ENCODE measurements around the gene CNTNAP2. TPM values are rescaled to one million over a fixed set of nuclear protein-coding genes. Genes with fewer than 3 reads are reported as not detected.

The CNTNAP2 gene
- total and polyA plus RNA-seq, 2 donors (not counting 1 experiment from before 2014, with no cell fraction given), result not detected

DNA sequence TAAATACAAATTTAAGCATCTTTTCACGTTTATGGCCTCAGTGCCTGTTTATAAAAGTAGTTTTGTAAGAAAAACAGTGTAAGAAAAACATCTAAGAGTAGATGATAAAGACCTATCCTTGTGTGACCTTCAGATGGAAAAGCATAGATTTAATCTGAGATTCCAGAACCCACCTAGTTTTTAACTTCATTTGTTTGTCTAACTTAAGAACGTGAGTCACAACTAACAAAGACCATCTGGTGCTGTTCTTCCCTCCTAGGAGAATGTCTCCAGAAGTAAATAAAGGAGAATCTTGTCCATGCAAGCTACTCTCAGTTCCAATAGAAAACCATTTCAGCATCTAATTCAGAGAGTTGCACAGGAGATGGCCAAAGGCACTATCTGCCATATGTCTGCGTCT lies 2208.6 kb downstream of the CNTNAP2 start:
- Histone ChIP-seq H3K36me3 (ENCODE audit: control insufficient read depth, insufficient read depth, low read length) (no peaks in the 10 kb centered on the region), H3K4me1 (ENCODE audit: control insufficient read depth, extremely low read depth, insufficient read depth, low read length) (no peaks in the 10 kb centered on the region), H3K27me3 (ENCODE audit: control insufficient read depth, insufficient read depth, low read length) (no peaks in the 10 kb centered on the region), H3K9ac (ENCODE audit: insufficient read depth, low read length) (no peak overlapping the region), H3K4me2 (ENCODE audit: extremely low read depth, insufficient read depth, low read length) (no peak overlapping the region), H4K20me1 (ENCODE audit: control insufficient read depth, extremely low read depth, insufficient read depth, low read length) (no peaks in the 10 kb centered on the region), H3K27ac (ENCODE audit: insufficient read depth, low read length) (no peak overlapping the region), H3K79me2 (ENCODE audit: control insufficient read depth, insufficient read depth, low read length) (no peaks in the 10 kb centered on the region), H3K4me3 (replicated peaks in 1 of 4; ENCODE audit: control extremely low read depth in 1 of 4, insufficient read depth in 1 of 4, low read depth in 3 of 4, low read length in 4 of 4) (no peak overlapping the region), H3K9me3 (ENCODE audit: control insufficient read depth, insufficient read depth, low read depth, low read length) (no peaks in the 10 kb centered on the region), H2AFZ (ENCODE audit: low read length) (no peak overlapping the region)
- TF ChIP-seq EZH2 (IDR thresholded peaks at IDR 0.05; ENCODE audit: low read length, missing control alignments) (no peak), CTCF (conservative IDR thresholded peaks at IDR 0.05 in 1 of 2, IDR thresholded peaks at IDR 0.05 in 1 of 2; ENCODE audit: low read depth in 1 of 2, low read length in 2 of 2) (no peak)
- no peak for DNase-seq (ENCODE audit: low read depth in 2 of 2)

DNA sequence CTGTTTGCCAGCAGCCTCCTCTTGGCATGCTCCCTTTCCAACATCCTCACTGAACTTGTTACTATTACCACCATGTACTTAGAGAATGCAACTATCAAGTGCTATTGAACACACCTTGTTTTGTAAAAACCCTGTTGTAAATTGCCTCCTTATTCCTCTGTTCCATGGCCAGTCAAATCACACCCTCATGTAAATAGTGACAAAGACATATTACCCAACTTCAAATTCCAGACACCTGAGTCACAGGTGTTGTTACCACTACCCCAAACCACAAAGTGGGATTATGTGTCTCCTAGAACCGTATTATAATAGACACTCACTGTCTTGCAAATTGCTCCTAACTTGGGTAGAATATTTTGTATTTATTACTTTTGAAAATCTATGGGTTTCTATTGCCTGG lies 2210.8 kb downstream of the CNTNAP2 start:
- TF ChIP-seq EZH2 (IDR thresholded peaks at IDR 0.05; ENCODE audit: low read length, missing control alignments), result no peak
- TF ChIP-seq CTCF (conservative IDR thresholded peaks at IDR 0.05 in 1 of 2, IDR thresholded peaks at IDR 0.05 in 1 of 2; ENCODE audit: low read depth in 1 of 2, low read length in 2 of 2), result no peak
- no peak overlapping the region for H2AFZ ChIP-seq (ENCODE audit: low read length)

DNA sequence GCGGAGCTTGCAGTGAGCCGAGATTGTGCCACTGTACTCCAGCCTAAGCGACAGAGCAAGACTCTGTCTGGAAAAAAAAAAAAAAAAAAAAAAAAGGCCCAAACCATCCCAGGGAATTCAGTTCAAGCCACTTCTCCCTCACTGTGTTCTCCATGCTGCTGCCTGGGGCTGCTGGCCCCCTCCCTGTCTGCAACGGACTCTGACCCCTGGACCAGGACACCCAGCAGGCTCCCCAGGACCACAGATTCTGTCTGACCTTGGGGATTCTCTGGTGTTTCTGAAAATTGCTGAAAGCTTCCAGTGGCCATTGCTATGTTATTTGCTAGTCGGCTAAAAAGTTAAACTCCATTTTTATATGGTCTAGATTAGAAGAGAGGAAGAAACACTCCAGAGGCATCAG lies 2212.3 kb downstream of the CNTNAP2 start:
- Histone ChIP-seq H3K79me2 (ENCODE audit: control insufficient read depth, insufficient read depth, low read length) (no peaks in the 10 kb centered on the region), H3K9ac (ENCODE audit: insufficient read depth, low read length) (no peak overlapping the region), H3K36me3 (ENCODE audit: control insufficient read depth, insufficient read depth, low read length) (no peaks in the 10 kb centered on the region), H2AFZ (ENCODE audit: low read length) (no peak overlapping the region), H3K4me3 (replicated peaks in 1 of 4; ENCODE audit: control extremely low read depth in 1 of 4, insufficient read depth in 1 of 4, low read depth in 3 of 4, low read length in 4 of 4) (no peak overlapping the region), H3K27me3 (ENCODE audit: control insufficient read depth, insufficient read depth, low read length) (no peaks in the 10 kb centered on the region), H3K4me2 (ENCODE audit: extremely low read depth, insufficient read depth, low read length) (no peak overlapping the region), H3K9me3 (ENCODE audit: control insufficient read depth, insufficient read depth, low read depth, low read length) (peaks cover 5% of the 10 kb centered on the region), H4K20me1 (ENCODE audit: control insufficient read depth, extremely low read depth, insufficient read depth, low read length) (no peaks in the 10 kb centered on the region), H3K4me1 (ENCODE audit: control insufficient read depth, extremely low read depth, insufficient read depth, low read length) (no peaks in the 10 kb centered on the region), H3K27ac (ENCODE audit: insufficient read depth, low read length) (no peak overlapping the region)
- TF ChIP-seq EZH2 (IDR thresholded peaks at IDR 0.05; ENCODE audit: low read length, missing control alignments) (no peak), CTCF (conservative IDR thresholded peaks at IDR 0.05 in 1 of 2, IDR thresholded peaks at IDR 0.05 in 1 of 2; ENCODE audit: low read depth in 1 of 2, low read length in 2 of 2) (no peak)
- no peak for DNase-seq (ENCODE audit: low read depth in 2 of 2)

More for the DNA sequence above, 2210.8 kb downstream of the CNTNAP2 start:
- H3K27me3 ChIP-seq (ENCODE audit: control insufficient read depth, insufficient read depth, low read length), result no peaks in the 10 kb centered on the region
- no peak overlapping the region for H3K9ac ChIP-seq (ENCODE audit: insufficient read depth, low read length)
- peak in 1 of 2 donors; percentile 2 for DNase-seq (ENCODE audit: low read depth in 2 of 2)
- no peak overlapping the region for H3K4me2 ChIP-seq (ENCODE audit: extremely low read depth, insufficient read depth, low read length)
- H3K4me1 ChIP-seq (ENCODE audit: control insufficient read depth, extremely low read depth, insufficient read depth, low read length), result no peaks in the 10 kb centered on the region
- H3K79me2 ChIP-seq (ENCODE audit: control insufficient read depth, insufficient read depth, low read length), result no peaks in the 10 kb centered on the region
- no peaks in the 10 kb centered on the region for H4K20me1 ChIP-seq (ENCODE audit: control insufficient read depth, extremely low read depth, insufficient read depth, low read length)
- peaks cover 5% of the 10 kb centered on the region for H3K9me3 ChIP-seq (ENCODE audit: control insufficient read depth, insufficient read depth, low read depth, low read length)
- no peak overlapping the region for H3K27ac ChIP-seq (ENCODE audit: insufficient read depth, low read length)
- no peak overlapping the region for H3K4me3 ChIP-seq (replicated peaks in 1 of 4; ENCODE audit: control extremely low read depth in 1 of 4, insufficient read depth in 1 of 4, low read depth in 3 of 4, low read length in 4 of 4)
- no peaks in the 10 kb centered on the region for H3K36me3 ChIP-seq (ENCODE audit: control insufficient read depth, insufficient read depth, low read length)

Measured in fibroblast of lung (primary cell).